Mesenchymal stem cell (in vitro differentiated cells and primary cell): ENCODE measurements around the gene PPEF1.

Experiments
- DNase-seq: peaks from one replicate; pipeline ENCODE4 v3.0.0-alpha.2; 2013
- H2AFZ ChIP-seq: one replicate; pipeline ENCODE4 v1.6.1; 2013; ENCODE audit warnings: low read depth, mild to moderate bottlenecking, control low read depth, inconsistent platforms, low read length, moderate library complexity
- H2AK5ac ChIP-seq: 2 replicates; pipeline ENCODE4 v1.6.1; 2013; ENCODE audit warnings: low read length, moderate library complexity, mild to moderate bottlenecking, inconsistent platforms; ENCODE audit not compliant: severe bottlenecking
- H2BK120ac ChIP-seq: one replicate; pipeline ENCODE4 v1.6.1; 2013; ENCODE audit warnings: low read depth, mild to moderate bottlenecking, inconsistent platforms, low read length, moderate library complexity
- H2BK12ac ChIP-seq, 2 experiments: one replicate each; pipeline ENCODE4 v1.6.1; 2013; ENCODE audit warnings: inconsistent platforms in 2 of 2, low read length in 2 of 2, mild to moderate bottlenecking in 2 of 2, moderate library complexity in 2 of 2, control low read depth in 1 of 2
- H2BK15ac ChIP-seq: one replicate; pipeline ENCODE4 v1.6.1; 2013; ENCODE audit warnings: mild to moderate bottlenecking, low read depth, inconsistent platforms; ENCODE audit not compliant: poor library complexity, severe bottlenecking
- H2BK5ac ChIP-seq: 2 replicates; pipeline ENCODE4 v1.6.1; 2013; ENCODE audit warnings: low read depth, mild to moderate bottlenecking, low read length, control low read depth, inconsistent platforms; ENCODE audit not compliant: poor library complexity, severe bottlenecking
- H3K14ac ChIP-seq, 2 experiments: one replicate each; pipeline ENCODE4 v1.6.1; 2013; ENCODE audit warnings: inconsistent platforms in 2 of 2, low read length in 2 of 2, control low read depth in 1 of 2, mild to moderate bottlenecking in 1 of 2, moderate library complexity in 1 of 2
- H3K18ac ChIP-seq, 2 experiments: one replicate each; pipeline ENCODE4 v1.6.1; 2013; ENCODE audit warnings: inconsistent platforms in 2 of 2, low read length in 2 of 2, control low read depth in 1 of 2, low read depth in 1 of 2, mild to moderate bottlenecking in 1 of 2
- H3K23ac ChIP-seq, 2 experiments: one replicate each; pipeline ENCODE4 v1.6.1; 2013; ENCODE audit warnings: inconsistent platforms in 2 of 2, low read length in 2 of 2, mild to moderate bottlenecking in 2 of 2, moderate library complexity in 2 of 2, control low read depth in 1 of 2
- H3K27ac ChIP-seq: 2 replicates; pipeline ENCODE4 v1.5.1; 2013; ENCODE audit warnings: mild to moderate bottlenecking, moderate library complexity, low read length, control low read depth, inconsistent platforms; ENCODE audit not compliant: poor library complexity, severe bottlenecking
- H3K27me3 ChIP-seq, 2 experiments: 2 replicates each; pipeline versions ENCODE4 v1.6.1 to v1.7.0; 2013; ENCODE audit warnings: low read length in 2 of 2, mild to moderate bottlenecking in 2 of 2, moderate library complexity in 2 of 2, control low read depth in 1 of 2, inconsistent platforms in 1 of 2; ENCODE audit not compliant: control insufficient read depth in 1 of 2, insufficient read depth in 1 of 2
- H3K36me3 ChIP-seq, 2 experiments: 2 replicates each; pipeline versions ENCODE4 v1.6.1 to v1.7.0; 2013; ENCODE audit warnings: low read length in 2 of 2, control low read depth in 1 of 2, inconsistent platforms in 1 of 2, low read depth in 1 of 2, mild to moderate bottlenecking in 1 of 2; ENCODE audit not compliant: insufficient read depth in 2 of 2, control insufficient read depth in 1 of 2
- H3K4ac ChIP-seq, 2 experiments: one replicate each; pipeline ENCODE4 v1.6.1; 2013; ENCODE audit warnings: inconsistent platforms in 2 of 2, low read length in 2 of 2, mild to moderate bottlenecking in 2 of 2, moderate library complexity in 2 of 2, control low read depth in 1 of 2, low read depth in 1 of 2
- H3K4me1 ChIP-seq: 2 replicates; pipeline ENCODE4 v1.6.1; 2013; ENCODE audit warnings: low read depth, low read length, control low read depth; ENCODE audit not compliant: control insufficient read depth, insufficient read depth
- H3K4me2 ChIP-seq: 2 replicates; pipeline ENCODE4 v1.6.1; 2013; ENCODE audit warnings: low read length, mild to moderate bottlenecking, inconsistent platforms; ENCODE audit not compliant: poor library complexity, severe bottlenecking
- H3K4me3 ChIP-seq, 2 experiments: 2 replicates each; pipeline versions ENCODE4 v1.5.1 to v1.7.0; 2013; ENCODE audit warnings: low read length in 2 of 2, mild to moderate bottlenecking in 2 of 2, control low read depth in 1 of 2, low read depth in 1 of 2; ENCODE audit not compliant: insufficient read depth in 1 of 2
- H3K79me1 ChIP-seq: replicated peaks from 2 replicates; pipeline ENCODE4 v1.6.1; 2013; ENCODE audit warnings: mild to moderate bottlenecking, control low read depth, low read length, inconsistent platforms; ENCODE audit not compliant: poor library complexity, severe bottlenecking
- H3K9ac ChIP-seq: 2 replicates; pipeline ENCODE4 v1.7.0; 2013; ENCODE audit warnings: mild to moderate bottlenecking, low read length, moderate library complexity
- H3K9me3 ChIP-seq: 2 replicates; pipeline ENCODE4 v1.7.0; 2013; ENCODE audit warnings: mild to moderate bottlenecking, low read length; ENCODE audit not compliant: control insufficient read depth
- H4K8ac ChIP-seq: one replicate; pipeline ENCODE4 v1.6.1; 2013; ENCODE audit warnings: inconsistent platforms, mild to moderate bottlenecking, low read length, moderate library complexity
- H4K91ac ChIP-seq: one replicate; pipeline ENCODE4 v1.6.1; 2013; ENCODE audit warnings: mild to moderate bottlenecking, low read length, inconsistent platforms
- WGBS: methylation state at CpG from one replicate; pipeline ENCODE4 v1.1.7; 2013; ENCODE audit warnings: mixed read lengths; 5-methylcytosine and 5-hydroxymethylcytosine counted together

The PPEF1 gene

GRCh38 chrX:18873836-18874235 lies 166.4 kb downstream of the PPEF1 start:
- 96% methylated on average over 12 of the region's 12 CpGs for WGBS
- Histone ChIP-seq H3K23ac (no peak overlapping the region), H2BK12ac (no peak overlapping the region), H2BK5ac (no peak overlapping the region), H3K27me3 (peaks cover 2 to 60% of the 10 kb centered on the region in 2 experiments), H2BK15ac (no peak overlapping the region), H3K4me3 (peak overlapping the region in 1 of 2 experiments; percentile 58), H3K79me1 (no peaks in the 10 kb centered on the region), H3K27ac (no peak overlapping the region), H4K8ac (no peak overlapping the region), H2AK5ac (no peak overlapping the region), H3K9ac (no peak overlapping the region), H3K9me3 (no peaks in the 10 kb centered on the region), H3K4ac (no peak overlapping the region), H3K4me2 (no peak overlapping the region), H3K4me1 (peaks cover 10% of the 10 kb centered on the region), H3K36me3 (no peaks in the 10 kb centered on the region), H3K18ac (peak overlapping the region in 1 of 2 experiments; percentile 28), H4K91ac (no peak overlapping the region), H2BK120ac (no peak overlapping the region), H2AFZ (no peak overlapping the region), H3K14ac (no peak overlapping the region)
- no peak for DNase-seq

GRCh38 chrX:18874560-18875255 lies 167.3 kb downstream of the PPEF1 start:
- H3K9me3 ChIP-seq: no peaks in the 10 kb centered on the region
- H3K14ac ChIP-seq: no peak overlapping the region
- H3K18ac ChIP-seq: peak overlapping the region in 1 of 2 experiments; percentile 12
- no peak overlapping the region for H2BK12ac ChIP-seq
- no peak overlapping the region for H2AK5ac ChIP-seq
- 95% methylated on average over 27 of the region's 27 CpGs for WGBS
- H2BK5ac ChIP-seq: no peak overlapping the region
- H3K27ac ChIP-seq: no peak overlapping the region
- peak overlapping the region; percentile 27 for H4K91ac ChIP-seq
- no peak overlapping the region for H2BK15ac ChIP-seq
- no peak overlapping the region for H3K4me2 ChIP-seq
- no peak overlapping the region for H3K23ac ChIP-seq
- H4K8ac ChIP-seq: no peak overlapping the region
- DNase-seq: no peak
- H3K4ac ChIP-seq: no peak overlapping the region
- H2AFZ ChIP-seq: no peak overlapping the region
- H2BK120ac ChIP-seq: no peak overlapping the region
- no peaks in the 10 kb centered on the region for H3K79me1 ChIP-seq
- H3K4me3 ChIP-seq: no peak overlapping the region
- H3K9ac ChIP-seq: no peak overlapping the region
- H3K4me1 ChIP-seq: peaks cover 10% of the 10 kb centered on the region
- no peaks in the 10 kb centered on the region for H3K36me3 ChIP-seq
- H3K27me3 ChIP-seq: peaks cover 5 to 66% of the 10 kb centered on the region in 2 experiments

- Histone ChIP-seq H2BK15ac (no peak overlapping the region), H3K4me1 (peaks cover 10% of the 10 kb centered on the region), H2BK5ac (no peak overlapping the region), H3K9me3 (no peaks in the 10 kb centered on the region), H2AK5ac (no peak overlapping the region), H3K36me3 (no peaks in the 10 kb centered on the region), H2AFZ (no peak overlapping the region), H3K27me3 (peaks cover 5 to 73% of the 10 kb centered on the region in 2 experiments), H3K9ac (no peak overlapping the region), H3K4ac (no peak overlapping the region), H3K18ac (no peak overlapping the region), H3K14ac (no peak overlapping the region), H3K23ac (no peak overlapping the region), H3K4me3 (no peak overlapping the region), H3K79me1 (no peaks in the 10 kb centered on the region), H3K27ac (no peak overlapping the region), H2BK12ac (no peak overlapping the region), H2BK120ac (no peak overlapping the region), H4K91ac (peak overlapping the region; percentile 27), H4K8ac (no peak overlapping the region), H3K4me2 (no peak overlapping the region)
- DNase-seq: no peak
- WGBS: 90% methylated on average over 12 of the region's 15 CpGs
Observed at GRCh38 chrX:18875256-18875878, 167.9 kb downstream of the PPEF1 start.

- Histone ChIP-seq H2AFZ (no peak overlapping the region), H2AK5ac (no peak overlapping the region), H4K8ac (no peak overlapping the region), H3K9ac (no peak overlapping the region), H3K4me1 (peaks cover 7% of the 10 kb centered on the region), H3K79me1 (no peaks in the 10 kb centered on the region), H3K18ac (no peak overlapping the region), H4K91ac (no peak overlapping the region), H2BK12ac (no peak overlapping the region), H3K27me3 (peaks cover 5 to 66% of the 10 kb centered on the region in 2 experiments), H3K36me3 (no peaks in the 10 kb centered on the region), H3K4me2 (no peak overlapping the region), H2BK15ac (no peak overlapping the region), H3K23ac (no peak overlapping the region), H3K27ac (no peak overlapping the region), H3K14ac (no peak overlapping the region), H2BK120ac (no peak overlapping the region), H2BK5ac (no peak overlapping the region), H3K4ac (no peak overlapping the region), H3K4me3 (no peak overlapping the region), H3K9me3 (peaks cover 2% of the 10 kb centered on the region)
- WGBS: 91% methylated on average over 7 of the region's 7 CpGs
- no peak for DNase-seq
Observed at GRCh38 chrX:18877469-18877868, 170.0 kb downstream of the PPEF1 start.
